HG03045 (cell line): ENCODE results near the gene CTNNA1.

ENCODE experiments used
- ATAC-seq: cut with Tn5 transposase; IDR thresholded peaks from one replicate; pipeline ENCODE4 v1.9.1; 2021; ENCODE audit warnings: mild to moderate bottlenecking, moderate library complexity; ENCODE audit not compliant: unreplicated experiment

CTNNA1 gene

DNA sequence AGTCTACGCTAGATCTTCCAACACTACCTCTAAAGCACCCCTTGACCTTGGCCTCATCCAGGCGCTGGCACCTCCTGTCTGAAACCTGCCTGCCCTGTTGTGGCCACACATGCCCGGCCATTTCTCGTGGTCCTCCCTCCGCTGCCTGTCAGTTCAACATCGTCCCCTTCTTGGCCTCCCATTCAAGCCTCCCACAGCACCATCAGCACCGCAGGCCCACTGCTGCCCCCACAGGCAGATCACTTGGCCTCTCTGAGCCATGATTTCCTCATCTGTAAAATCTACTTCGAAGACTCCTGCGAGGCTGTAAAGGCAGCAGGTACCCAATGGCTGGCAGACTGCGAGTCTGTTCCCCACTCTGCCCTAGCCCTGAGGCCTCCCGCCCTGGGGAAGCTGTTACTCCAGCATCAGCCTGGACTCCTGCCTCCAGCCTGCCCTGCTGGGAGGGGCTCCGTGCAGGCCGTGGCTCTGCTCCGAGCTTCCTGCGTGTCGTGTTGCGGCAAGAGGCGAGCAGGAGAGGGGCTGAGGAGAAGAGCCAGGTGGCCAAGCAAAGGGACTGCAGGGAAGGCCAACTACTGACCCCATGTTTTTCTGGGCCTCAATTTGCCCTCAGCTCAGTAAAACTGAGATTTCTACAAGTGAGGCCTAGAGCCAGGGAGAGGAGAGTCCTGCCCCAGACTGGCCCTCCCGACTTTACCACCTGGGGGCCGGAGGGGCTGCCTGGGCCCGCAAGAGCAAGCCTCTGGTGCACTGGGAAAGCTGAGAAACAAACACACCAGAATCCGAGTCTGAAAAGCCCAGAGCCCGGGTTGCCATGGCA is 192.4 kb downstream of the CTNNA1 start:
- no peak for ATAC-seq

- ATAC-seq: no peak
Observed at GRCh38 chr5:138946241-138946623, 193.0 kb downstream of the CTNNA1 start.

GRCh38 chr5:138946831-138947560 is 193.8 kb downstream of the CTNNA1 start:
- ATAC-seq: no peak

DNA sequence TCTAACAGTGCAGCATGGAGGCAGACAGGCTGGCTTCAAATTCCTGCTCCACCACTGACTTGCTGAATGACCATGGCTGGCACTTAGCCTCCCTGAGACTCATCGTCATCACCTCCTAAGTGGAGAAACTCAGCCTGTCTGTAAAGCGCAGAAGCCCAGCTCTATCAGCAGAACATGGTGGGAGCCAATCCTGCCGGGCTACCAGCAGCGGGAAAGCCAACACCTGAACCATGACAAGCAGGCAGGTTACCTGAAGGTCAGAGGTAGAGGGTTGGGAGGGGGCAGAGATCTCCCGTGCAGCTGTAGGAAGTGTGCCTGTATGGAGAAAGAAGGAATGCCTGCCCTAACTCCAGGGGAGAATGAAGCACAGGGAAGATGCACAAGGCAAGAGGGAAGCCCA is 194.6 kb downstream of the CTNNA1 start:
- no peak for ATAC-seq

DNA sequence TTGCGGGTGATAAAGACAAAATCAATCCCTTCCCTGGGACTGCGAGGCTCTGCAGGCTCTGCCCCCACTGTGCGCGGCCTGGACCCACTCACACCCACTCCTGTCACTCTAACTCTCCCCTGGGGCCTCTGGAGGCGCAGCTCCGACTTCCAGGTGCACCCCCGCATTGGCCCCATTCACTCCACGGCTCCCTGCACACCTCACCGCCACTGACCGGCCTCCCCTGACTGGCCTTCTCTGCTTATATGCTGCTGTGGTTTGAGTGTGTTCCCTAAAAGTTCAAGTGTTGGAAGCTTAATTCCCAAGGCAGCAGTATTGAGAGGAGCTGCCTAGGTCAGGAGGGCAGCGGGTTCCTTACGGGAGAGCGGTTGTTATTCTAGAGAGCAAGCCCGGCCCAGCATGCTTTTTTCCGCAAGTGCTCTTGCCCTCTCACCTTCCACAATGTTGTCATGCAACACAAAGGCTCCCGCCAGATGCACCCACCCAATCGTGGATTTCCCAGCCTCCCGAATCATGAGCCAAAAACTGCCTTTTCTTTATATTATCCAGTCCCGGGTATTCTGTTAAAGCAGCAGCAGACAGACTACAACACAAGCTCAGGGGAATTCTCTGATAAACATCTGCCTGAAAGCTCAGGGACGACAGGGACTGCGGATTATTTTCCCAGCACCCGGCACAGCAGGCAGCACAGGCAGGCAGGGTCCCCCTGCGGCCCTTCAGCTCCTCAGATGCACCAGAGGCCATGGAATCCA is 195.4 kb downstream of the CTNNA1 start:
- no peak for ATAC-seq

DNA sequence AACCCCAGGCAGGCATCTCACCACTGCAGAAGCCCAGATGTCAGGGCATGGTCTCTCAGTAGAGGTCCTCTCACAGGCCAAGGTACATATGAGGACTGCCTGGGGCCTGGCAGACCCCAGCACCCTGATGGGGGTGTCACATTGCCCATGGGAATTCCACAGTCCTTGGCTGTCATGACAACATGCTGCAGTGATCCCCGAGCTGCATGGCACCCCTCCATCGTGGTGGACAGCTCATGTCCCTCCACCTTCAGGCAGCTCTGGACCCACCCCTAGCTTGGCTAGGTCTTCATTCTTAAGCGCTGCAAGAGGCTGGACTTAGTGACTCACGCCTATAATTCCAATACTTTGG is 196.0 kb downstream of the CTNNA1 start:
- ATAC-seq: no peak

DNA sequence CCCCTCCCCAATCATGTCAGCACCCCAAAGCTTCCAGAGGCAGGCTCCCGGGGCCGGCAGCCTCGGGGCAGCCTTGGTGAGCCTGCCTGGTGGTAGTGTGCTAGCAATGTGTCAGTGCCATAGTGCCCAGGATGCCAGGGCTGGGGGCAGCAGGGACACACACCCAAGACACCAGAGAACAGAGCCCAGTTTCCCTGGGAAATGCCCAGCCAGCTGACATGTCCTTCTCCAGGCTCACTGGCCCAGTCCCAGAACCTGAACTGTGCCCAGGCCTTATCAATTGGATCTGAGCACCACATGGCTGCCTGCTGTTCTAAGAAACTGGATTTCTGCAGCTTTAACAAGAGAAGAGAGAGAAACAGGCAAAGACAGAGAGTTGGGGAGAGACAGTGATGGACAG is 196.8 kb downstream of the CTNNA1 start:
- no peak for ATAC-seq

DNA sequence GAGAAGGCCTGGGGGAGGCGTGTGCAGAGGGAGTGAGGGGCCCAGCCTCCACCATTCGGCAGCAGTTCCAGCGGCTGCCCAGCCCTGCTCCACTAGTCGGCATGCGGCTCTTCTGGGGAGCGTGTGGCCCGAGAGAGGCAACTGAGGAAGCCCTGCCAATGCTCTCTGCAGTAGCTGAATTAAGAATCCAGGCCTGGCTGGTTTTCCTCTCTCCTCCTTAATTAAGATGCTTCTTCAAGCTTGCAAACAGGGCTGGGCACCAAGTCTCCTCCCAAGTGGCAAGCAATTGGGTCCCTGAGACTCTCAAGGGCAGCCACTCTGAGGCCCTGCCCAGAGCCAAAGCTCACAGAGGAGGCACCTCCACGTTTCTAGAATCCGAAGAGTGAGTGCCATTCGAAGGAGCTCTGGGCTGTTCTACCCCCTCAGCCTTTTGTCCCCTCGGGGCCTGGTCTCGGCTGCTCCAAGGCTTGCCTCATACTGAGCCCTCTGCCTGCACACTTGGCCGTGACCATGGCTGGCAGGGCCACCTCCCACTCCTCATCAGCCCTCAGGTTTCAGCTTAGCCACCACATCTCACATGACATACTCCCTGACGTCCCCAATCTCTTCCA is 197.3 kb downstream of the CTNNA1 start:
- ATAC-seq: no peak

- ATAC-seq: no peak
Observed at GRCh38 chr5:138951091-138951985, 198.1 kb downstream of the CTNNA1 start.

- ATAC-seq: no peak
Observed at GRCh38 chr5:138951986-138952735, 198.9 kb downstream of the CTNNA1 start.

DNA sequence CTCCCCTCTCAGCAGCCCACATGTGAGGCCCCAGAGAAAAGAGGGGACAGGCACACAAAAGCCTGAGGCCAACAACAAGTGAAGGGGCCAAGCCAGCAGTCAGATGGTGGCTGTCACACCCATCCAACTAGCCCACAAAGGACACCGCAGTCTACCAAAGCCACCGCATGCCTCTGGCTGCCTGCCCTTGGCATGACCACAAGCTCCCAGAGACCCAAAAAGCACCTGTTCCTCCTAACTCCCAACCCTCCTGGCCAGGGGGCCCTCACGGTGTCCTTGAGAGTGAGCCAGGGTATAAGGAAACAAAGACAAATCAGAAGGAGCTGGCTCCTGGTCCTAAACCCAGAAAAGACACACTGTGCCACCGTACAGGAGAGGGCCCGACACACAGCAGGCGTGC is 199.7 kb downstream of the CTNNA1 start:
- no peak for ATAC-seq

GRCh38 chr5:138953387-138954256 is 200.4 kb downstream of the CTNNA1 start:
- no peak for ATAC-seq

- no peak for ATAC-seq
Observed at GRCh38 chr5:138954257-138955012, 201.2 kb downstream of the CTNNA1 start.

- no peak for ATAC-seq
Observed at GRCh38 chr5:138955013-138955660, 201.9 kb downstream of the CTNNA1 start.

- ATAC-seq: no peak
Observed at GRCh38 chr5:138955671-138956295, 202.6 kb downstream of the CTNNA1 start.

GRCh38 chr5:138956801-138957200 is 203.6 kb downstream of the CTNNA1 start:
- no peak for ATAC-seq

- ATAC-seq: no peak
Observed at GRCh38 chr5:138960145-138960692, 207.0 kb downstream of the CTNNA1 start.
